Activated CD4-positive, alpha-beta T cell treated with anti-CD3 and anti-CD28 coated beads for 1 hour (primary cell): ENCODE results near the gene AKIP1.
A peak's percentile ranks its signal among the peaks of the same experiment; 100 is the strongest.

Experiments
- DNase-seq: peaks from one replicate; pipeline ENCODE4 v3.0.0-alpha.2; 2020

The AKIP1 gene

DNA sequence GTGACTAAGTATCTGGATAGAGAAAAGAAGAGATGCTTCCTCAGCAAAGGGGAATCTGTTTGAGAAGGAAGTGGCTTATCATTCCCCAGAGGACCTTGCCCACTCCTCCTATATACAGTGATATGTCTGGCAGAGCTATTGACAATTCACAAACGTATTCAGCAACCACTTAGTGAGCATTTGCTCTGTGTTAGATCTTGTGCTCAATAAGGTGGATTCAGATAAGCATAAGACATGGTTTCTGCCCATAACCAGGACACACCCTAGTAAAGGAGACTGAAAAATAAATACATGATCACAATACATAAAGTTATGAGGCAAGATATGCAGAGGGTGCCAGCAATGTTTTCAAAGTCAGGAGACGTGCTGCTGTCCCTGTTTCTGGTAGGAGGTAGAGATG is 51.9 kb downstream of the AKIP1 start:
- no peak for DNase-seq

DNA sequence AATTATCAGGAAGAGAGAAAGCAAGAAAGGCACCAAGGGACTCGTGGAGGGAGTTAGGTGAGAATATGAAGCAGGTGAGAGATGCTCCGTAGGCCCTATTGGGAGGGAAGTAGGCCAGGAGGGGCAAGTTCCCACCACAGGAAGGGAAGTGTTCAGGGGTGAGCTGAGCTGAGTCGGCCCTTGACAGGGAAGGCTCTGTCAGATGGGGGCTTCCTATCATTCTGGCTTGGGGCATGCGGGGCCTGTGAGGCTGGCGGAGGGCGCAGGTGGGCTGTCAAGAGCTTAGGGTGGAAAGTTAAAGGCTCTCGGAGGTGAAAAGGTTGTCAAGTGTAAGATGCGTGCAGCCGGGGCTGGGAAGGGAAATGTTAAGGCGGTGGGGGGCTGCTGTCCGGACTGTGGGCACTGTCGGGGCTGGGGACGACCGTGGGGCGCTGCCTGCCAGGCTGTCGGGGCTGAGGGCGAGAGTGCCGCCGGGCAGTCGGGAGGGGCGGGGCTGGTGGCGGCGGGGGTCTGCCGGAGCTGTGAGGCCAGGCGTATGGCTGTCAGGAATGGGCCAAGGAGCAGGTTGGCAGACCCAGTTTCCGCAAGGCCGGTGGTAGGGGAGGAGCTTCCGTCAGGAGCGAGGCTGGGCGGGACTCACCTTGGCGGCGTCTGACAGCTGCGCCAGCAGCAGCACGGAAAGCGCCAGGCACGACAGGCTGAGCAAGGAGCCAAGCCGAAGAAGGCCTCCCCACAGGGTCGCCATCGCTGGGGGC is 52.8 kb downstream of the AKIP1 start:
- peak; percentile 66 for DNase-seq

DNA sequence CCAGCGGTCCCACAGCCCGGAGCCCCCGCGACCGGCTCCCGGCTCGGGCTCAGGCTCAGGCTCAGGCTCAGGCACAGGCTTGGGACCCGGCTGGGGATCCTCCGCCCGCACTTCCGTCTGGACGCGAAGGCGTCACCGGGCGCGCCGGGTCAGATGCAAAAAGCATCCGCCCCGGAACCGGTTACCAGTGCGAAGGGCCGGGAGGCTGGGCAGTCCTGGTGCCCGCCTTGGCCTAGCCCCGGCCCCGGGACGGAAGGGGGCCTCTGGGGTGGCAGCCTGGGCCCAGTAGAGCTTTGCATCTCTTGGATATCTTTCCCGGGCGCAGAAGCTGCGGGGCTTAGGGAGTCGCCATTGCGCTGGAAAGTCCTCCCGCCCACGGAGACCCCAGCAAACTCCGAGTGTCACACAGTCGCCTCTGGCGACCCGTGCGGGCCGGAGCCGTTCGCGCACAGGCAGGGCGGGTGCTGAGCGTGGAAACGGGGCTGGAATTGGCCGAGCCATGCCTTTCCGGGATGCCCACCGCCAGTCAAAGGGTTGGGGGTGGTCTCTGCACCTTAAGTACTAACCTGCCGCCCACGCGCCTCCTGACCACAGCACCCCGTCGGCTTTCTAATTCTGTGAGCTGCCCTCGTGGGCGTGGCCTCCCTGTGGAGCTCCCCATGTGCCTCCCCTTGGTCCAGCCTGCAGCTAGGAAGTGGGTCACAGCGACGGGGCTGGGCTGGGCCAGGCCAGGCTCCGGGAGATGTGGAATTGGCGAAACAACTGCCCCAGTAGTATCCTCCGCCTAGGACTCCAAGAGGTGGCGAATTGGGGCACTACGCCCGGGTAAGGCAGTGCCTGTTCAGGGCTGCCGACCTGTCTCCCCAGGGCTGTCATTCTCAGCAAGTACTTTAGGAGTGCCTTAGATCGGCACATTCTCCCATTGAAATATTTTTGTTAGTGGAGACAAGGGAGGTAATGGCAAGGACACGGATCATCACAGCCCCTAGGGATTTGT is 53.6 kb downstream of the AKIP1 start, which contains the start of gene TMEM9B:
TMEM9B (minus strand) TSS at position 119 of the 997 bp plus-strand sequence. CDS start 129 bp downstream, outside the sequence.
- peak; percentile 59 for DNase-seq

DNA sequence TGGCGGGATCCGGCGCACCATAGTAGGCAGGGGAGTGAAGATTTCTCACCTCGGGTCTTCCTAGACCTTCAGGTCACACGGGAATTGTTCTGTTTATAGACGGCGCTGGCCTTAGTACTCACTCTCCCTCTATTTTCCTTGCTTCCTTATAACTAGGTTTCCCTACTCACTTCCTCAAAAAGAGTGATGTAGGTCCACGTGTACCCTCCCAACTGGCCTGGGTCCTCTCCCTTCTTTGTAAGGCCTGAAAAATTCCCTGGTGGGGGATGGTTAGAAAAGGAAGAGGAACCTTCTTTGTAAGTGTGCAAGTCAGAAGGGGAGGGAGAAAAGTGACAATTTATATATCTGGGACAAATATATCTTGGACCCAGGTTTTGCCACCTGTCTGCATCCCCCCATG is 56.2 kb downstream of the AKIP1 start:
- DNase-seq: no peak
